Neural cell (in vitro differentiated cells): ENCODE measurements around the gene C1S. TPM values are rescaled to one million over a fixed set of nuclear protein-coding genes. Genes with fewer than 3 reads are reported as not detected.

Experiments
- H2AFZ ChIP-seq: fragments of 200-600, 300-800 bp; sonication (generic), shearing (Covaris generic); 2 replicates; pipeline ENCODE4 v1.6.0; 2014; ENCODE audit warnings: low read depth, mild to moderate bottlenecking, antibody characterized with exemption, low read length, moderate library complexity
- H3F3A ChIP-seq: fragments of 200-600 bp; shearing (Covaris generic); 2 replicates; pipeline ENCODE4 v1.6.1; 2016; ENCODE audit warnings: mild to moderate bottlenecking, moderate library complexity, mixed read lengths, antibody characterized with exemption, low read length; ENCODE audit not compliant: insufficient read depth, poor library complexity, severe bottlenecking
- H3K27ac ChIP-seq: fragments of 200-600, 300-800 bp; sonication (generic), shearing (Covaris generic); 2 replicates; pipeline ENCODE4 v1.5.1; 2014; ENCODE audit warnings: mild to moderate bottlenecking, low read length, moderate library complexity
- H3K27me3 ChIP-seq: fragments of 300-800, 200-600 bp; sonication (generic), shearing (Covaris generic); 2 replicates; pipeline ENCODE4 v1.6.0; 2014; ENCODE audit warnings: mild to moderate bottlenecking, low read depth, low read length, moderate library complexity; ENCODE audit not compliant: insufficient read depth
- H3K36me3 ChIP-seq: fragments of 300-800, 200-600 bp; sonication (generic), shearing (Covaris generic); 2 replicates; pipeline ENCODE4 v1.5.1; 2014; ENCODE audit warnings: mild to moderate bottlenecking, antibody characterized with exemption, low read length, moderate library complexity; ENCODE audit not compliant: insufficient read depth
- H3K4me2 ChIP-seq: fragments of 300-800, 200-600 bp; sonication (generic), shearing (Covaris generic); 2 replicates; pipeline ENCODE4 v1.6.0; 2014; ENCODE audit warnings: mild to moderate bottlenecking, low read length
- H3K4me3 ChIP-seq: fragments of 300-800, 200-600 bp; sonication (generic), shearing (Covaris generic); 2 replicates; pipeline ENCODE4 v1.5.1; 2014; ENCODE audit warnings: mild to moderate bottlenecking, low read length, moderate library complexity
- H3K79me2 ChIP-seq: fragments of 200-600 bp; shearing (Covaris generic); replicated peaks from 2 replicates; pipeline ENCODE4 v1.6.0; 2014; ENCODE audit warnings: mild to moderate bottlenecking, low read length, moderate library complexity; ENCODE audit not compliant: insufficient read depth
- H3K9ac ChIP-seq: fragments of 300-800, 200-600 bp; sonication (generic), shearing (Covaris generic); 2 replicates; pipeline ENCODE4 v1.6.1; 2016; ENCODE audit warnings: mild to moderate bottlenecking, low read length, mixed read lengths
- H3K9me2 ChIP-seq: fragments of 200-600 bp; shearing (Covaris generic); 2 replicates; pipeline ENCODE4 v1.6.1; 2016; ENCODE audit warnings: mild to moderate bottlenecking, low read length, mixed read lengths; ENCODE audit not compliant: insufficient read depth
- H3K9me3 ChIP-seq: fragments of 200-600, 300-800 bp; sonication (generic), shearing (Covaris generic); 2 replicates; pipeline ENCODE4 v1.6.1; 2016; ENCODE audit warnings: mild to moderate bottlenecking, mixed run types, low read length, moderate library complexity, mixed read lengths
- H4K20me1 ChIP-seq: fragments of 200-600 bp; shearing (Covaris generic); 2 replicates; pipeline ENCODE4 v1.6.1; 2016; ENCODE audit warnings: mild to moderate bottlenecking, mixed run types; ENCODE audit not compliant: insufficient read depth
- CTCF ChIP-seq: fragments of 450-650 bp; IDR thresholded peaks from 2 replicates; pipeline ENCODE4 v1.5.1; 2014; ENCODE audit warnings: antibody characterized with exemption, mild to moderate bottlenecking, moderate library complexity; ENCODE audit not compliant: poor library complexity, severe bottlenecking
- EP300 ChIP-seq: fragments of 450-650 bp; conservative IDR thresholded peaks from 2 replicates; pipeline ENCODE4 v1.6.1; 2014; ENCODE audit warnings: antibody characterized with exemption, mild to moderate bottlenecking, moderate library complexity; ENCODE audit not compliant: poor library complexity, severe bottlenecking
- EZH2 ChIP-seq: fragments of 200-600, 300-800 bp; shearing (Covaris generic), sonication (generic); IDR thresholded peaks from 2 replicates; pipeline ENCODE4 v1.6.1; 2014; ENCODE audit warnings: antibody characterized with exemption, low read length, borderline replicate concordance, mild to moderate bottlenecking; ENCODE audit not compliant: insufficient read depth, poor library complexity, severe bottlenecking
- MXI1 ChIP-seq: fragments of 450-650 bp; conservative IDR thresholded peaks from 2 replicates; pipeline ENCODE4 v1.6.1; 2014; ENCODE audit warnings: antibody characterized with exemption, mild to moderate bottlenecking; ENCODE audit not compliant: poor library complexity, severe bottlenecking
- POLR2AphosphoS5 ChIP-seq: IDR thresholded peaks from 2 replicates; pipeline ENCODE4 v1.6.1; 2012
- RAD21 ChIP-seq: fragments of 450-650 bp; conservative IDR thresholded peaks from 2 replicates; pipeline ENCODE4 v1.6.1; 2014; ENCODE audit warnings: antibody characterized with exemption, mild to moderate bottlenecking, moderate library complexity
- SMC3 ChIP-seq: fragments of 450-650 bp; conservative IDR thresholded peaks from 2 replicates; pipeline ENCODE4 v1.6.1; 2014; ENCODE audit warnings: antibody characterized with exemption, mild to moderate bottlenecking, moderate library complexity; ENCODE audit not compliant: poor library complexity
- TAF1 ChIP-seq: IDR thresholded peaks from 2 replicates; pipeline ENCODE4 v1.6.1; 2012; ENCODE audit warnings: low read depth
- polyA plus RNA-seq: library from polyadenylated mRNA; depleted of rRNA; stranded (reverse); fragments of >200 nt; gene quantifications from 2 replicates; pipeline ENCODE4 v1.2.3, GENCODE V29; 2014
- TF ChIP-seq, protein P1 (sequence below): IDR thresholded peaks from 2 replicates; pipeline ENCODE4 v1.6.1; 2012; ENCODE audit warnings: borderline replicate concordance

Gene C1S
- polyA plus RNA-seq, 1 donor from 2014 or later, result 4.9 TPM

DNA sequence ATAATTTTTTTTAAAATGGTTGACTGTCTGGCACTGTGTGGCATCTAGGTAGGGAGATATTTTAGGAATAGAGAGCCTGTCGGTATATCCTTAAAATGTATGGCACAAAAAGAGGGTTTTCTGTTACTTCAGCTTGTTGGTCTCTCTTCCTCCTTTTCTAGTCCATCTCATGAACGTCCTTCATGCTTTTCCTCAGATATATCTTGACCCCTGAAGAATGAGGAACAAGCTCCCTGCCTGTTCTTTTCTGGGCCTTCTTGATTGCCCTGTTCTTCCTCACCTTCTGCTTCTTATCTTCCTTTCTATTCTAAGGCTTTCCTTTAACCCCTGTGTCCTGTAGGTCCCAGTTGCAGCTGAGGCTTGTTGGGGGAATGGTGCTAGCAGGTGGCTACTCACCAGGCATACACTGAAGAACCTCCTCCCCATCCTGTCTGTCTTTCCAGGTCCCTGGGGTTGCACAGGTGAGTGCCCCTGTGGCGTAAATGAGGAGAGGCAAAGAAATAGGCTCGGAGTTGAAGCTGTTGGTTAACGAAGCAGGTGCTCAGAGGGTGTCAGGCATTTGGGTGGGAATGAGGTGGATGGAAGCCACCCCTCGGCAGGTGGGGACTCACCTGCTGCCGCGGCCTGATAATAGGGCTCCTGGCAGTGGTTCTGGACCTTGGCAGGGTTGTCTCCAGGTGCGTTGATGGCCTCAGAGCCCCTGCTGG is 38.9 kb downstream of the C1S start:
- no peaks in the 10 kb centered on the region for H3K36me3 ChIP-seq
- no peaks in the 10 kb centered on the region for H4K20me1 ChIP-seq
- H3K27me3 ChIP-seq, result no peaks in the 10 kb centered on the region
- H3K27ac ChIP-seq, result no peak overlapping the region
- no peak overlapping the region for H3K4me2 ChIP-seq
- H3F3A ChIP-seq, result no peaks in the 10 kb centered on the region
- no peaks in the 10 kb centered on the region for H3K9me2 ChIP-seq
- no peaks in the 10 kb centered on the region for H3K79me2 ChIP-seq
- H3K9ac ChIP-seq, result no peak overlapping the region
- H2AFZ ChIP-seq, result no peak overlapping the region
- TF ChIP-seq POLR2AphosphoS5 (no peak), EP300 (no peak), RAD21 (no peak), CTCF (no peak), EZH2 (no peak)
- no peak overlapping the region for H3K4me3 ChIP-seq
- H3K9me3 ChIP-seq, result no peaks in the 10 kb centered on the region

- TF ChIP-seq SMC3, result no peak
- no peak for TF ChIP-seq EP300
- TF ChIP-seq EZH2, result no peak
- TF ChIP-seq, protein P1, sequence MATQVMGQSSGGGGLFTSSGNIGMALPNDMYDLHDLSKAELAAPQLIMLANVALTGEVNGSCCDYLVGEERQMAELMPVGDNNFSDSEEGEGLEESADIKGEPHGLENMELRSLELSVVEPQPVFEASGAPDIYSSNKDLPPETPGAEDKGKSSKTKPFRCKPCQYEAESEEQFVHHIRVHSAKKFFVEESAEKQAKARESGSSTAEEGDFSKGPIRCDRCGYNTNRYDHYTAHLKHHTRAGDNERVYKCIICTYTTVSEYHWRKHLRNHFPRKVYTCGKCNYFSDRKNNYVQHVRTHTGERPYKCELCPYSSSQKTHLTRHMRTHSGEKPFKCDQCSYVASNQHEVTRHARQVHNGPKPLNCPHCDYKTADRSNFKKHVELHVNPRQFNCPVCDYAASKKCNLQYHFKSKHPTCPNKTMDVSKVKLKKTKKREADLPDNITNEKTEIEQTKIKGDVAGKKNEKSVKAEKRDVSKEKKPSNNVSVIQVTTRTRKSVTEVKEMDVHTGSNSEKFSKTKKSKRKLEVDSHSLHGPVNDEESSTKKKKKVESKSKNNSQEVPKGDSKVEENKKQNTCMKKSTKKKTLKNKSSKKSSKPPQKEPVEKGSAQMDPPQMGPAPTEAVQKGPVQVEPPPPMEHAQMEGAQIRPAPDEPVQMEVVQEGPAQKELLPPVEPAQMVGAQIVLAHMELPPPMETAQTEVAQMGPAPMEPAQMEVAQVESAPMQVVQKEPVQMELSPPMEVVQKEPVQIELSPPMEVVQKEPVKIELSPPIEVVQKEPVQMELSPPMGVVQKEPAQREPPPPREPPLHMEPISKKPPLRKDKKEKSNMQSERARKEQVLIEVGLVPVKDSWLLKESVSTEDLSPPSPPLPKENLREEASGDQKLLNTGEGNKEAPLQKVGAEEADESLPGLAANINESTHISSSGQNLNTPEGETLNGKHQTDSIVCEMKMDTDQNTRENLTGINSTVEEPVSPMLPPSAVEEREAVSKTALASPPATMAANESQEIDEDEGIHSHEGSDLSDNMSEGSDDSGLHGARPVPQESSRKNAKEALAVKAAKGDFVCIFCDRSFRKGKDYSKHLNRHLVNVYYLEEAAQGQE, result no peak
- TF ChIP-seq MXI1, result no peak
- TF ChIP-seq TAF1, result no peak
- no peak for TF ChIP-seq POLR2AphosphoS5
- no peak for TF ChIP-seq CTCF
- no peak for TF ChIP-seq RAD21
- H4K20me1 ChIP-seq, result no peaks in the 10 kb centered on the region
- no peak overlapping the region for H3K4me2 ChIP-seq
- H3K27ac ChIP-seq, result no peak overlapping the region
- H3K4me3 ChIP-seq, result no peak overlapping the region
- H3K9ac ChIP-seq, result no peak overlapping the region
- no peaks in the 10 kb centered on the region for H3K27me3 ChIP-seq
- no peaks in the 10 kb centered on the region for H3K79me2 ChIP-seq
- no peaks in the 10 kb centered on the region for H3K9me2 ChIP-seq
- no peak overlapping the region for H2AFZ ChIP-seq
- no peaks in the 10 kb centered on the region for H3K36me3 ChIP-seq
- no peaks in the 10 kb centered on the region for H3F3A ChIP-seq
- no peaks in the 10 kb centered on the region for H3K9me3 ChIP-seq
Measured at GRCh38 chr12:7100239-7100638, 39.7 kb downstream of the C1S start.
